ENCODE measurements around the gene TASOR2. TPM values are rescaled to one million over a fixed set of nuclear protein-coding genes. Genes with fewer than 3 reads are reported as not detected.

TASOR2 gene
- total RNA-seq, 1 experiment from 2014 or later: 67.3 TPM

DNA sequence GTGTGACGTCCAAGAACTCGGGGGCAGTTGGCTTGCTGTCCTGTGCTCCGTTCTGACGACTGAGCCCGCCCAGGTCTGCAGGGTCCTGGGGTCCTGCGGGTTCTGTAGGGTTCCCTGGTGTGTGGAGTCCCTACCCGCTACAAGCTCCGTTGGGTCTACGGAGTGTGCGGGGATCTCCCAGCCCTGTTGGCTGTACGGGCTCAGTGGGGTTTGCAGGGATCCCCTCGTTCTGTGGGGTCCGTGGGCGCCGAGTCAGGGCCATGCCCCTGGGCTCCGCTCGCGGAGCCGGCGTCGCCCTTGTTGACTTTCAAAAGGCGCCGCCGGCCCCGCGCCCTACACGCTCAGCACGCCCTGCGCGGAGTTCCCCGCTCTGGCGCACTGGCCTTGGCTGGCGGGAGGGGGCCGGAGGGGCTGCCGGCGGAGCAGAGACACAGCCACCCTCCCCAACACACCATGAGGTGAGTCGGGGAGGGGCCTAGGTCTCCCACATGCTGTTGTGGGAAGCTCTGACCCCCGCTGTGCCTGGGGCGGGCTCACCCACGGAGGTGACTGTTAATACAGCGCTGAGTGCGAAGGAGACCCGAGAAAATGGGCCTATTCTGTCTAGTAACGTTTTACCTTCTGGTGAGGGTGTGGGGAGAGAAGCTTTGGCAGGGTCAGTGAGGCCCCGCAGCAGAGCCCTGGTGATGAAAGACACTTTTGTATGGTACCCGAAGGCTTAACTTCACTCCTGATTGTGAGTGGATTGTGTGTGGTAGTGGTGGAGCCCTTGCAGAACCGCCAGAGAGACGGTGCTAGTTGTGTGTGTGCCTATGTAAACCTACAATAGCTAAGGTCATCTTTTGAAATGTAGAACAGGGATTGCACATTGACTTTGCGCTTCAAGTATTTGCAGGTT, 8.1 kb downstream of the TASOR2 start (continued):
- TF ChIP-seq, protein P1, sequence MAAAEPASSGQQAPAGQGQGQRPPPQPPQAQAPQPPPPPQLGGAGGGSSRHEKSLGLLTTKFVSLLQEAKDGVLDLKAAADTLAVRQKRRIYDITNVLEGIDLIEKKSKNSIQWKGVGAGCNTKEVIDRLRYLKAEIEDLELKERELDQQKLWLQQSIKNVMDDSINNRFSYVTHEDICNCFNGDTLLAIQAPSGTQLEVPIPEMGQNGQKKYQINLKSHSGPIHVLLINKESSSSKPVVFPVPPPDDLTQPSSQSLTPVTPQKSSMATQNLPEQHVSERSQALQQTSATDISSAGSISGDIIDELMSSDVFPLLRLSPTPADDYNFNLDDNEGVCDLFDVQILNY (CRISPR knock-in tag; IDR thresholded peaks at IDR 0.05): 0 out of 2 replicates have a peak, but pooled peaks have one; percentile 51
- TF ChIP-seq NR1H2 (CRISPR knock-in tag; IDR thresholded peaks at IDR 0.05) (no peak), ETV6 (CRISPR knock-in tag; IDR thresholded peaks at IDR 0.05) (no peak), SMAD3 (CRISPR knock-in tag; IDR thresholded peaks at IDR 0.05; ENCODE audit: borderline replicate concordance) (no peak), NFE2L1 (CRISPR knock-in tag; IDR thresholded peaks at IDR 0.05) (no peak), ZNF671 (CRISPR knock-in tag; IDR thresholded peaks at IDR 0.05) (no peak), SP1 (CRISPR knock-in tag; conservative IDR thresholded peaks at IDR 0.05) (peak; percentile 27; the same call in 1 of the 2 replicates), ZNF396 (CRISPR knock-in tag; IDR thresholded peaks at IDR 0.05; ENCODE audit: borderline replicate concordance) (no peak)
- TF ChIP-seq, protein P2, sequence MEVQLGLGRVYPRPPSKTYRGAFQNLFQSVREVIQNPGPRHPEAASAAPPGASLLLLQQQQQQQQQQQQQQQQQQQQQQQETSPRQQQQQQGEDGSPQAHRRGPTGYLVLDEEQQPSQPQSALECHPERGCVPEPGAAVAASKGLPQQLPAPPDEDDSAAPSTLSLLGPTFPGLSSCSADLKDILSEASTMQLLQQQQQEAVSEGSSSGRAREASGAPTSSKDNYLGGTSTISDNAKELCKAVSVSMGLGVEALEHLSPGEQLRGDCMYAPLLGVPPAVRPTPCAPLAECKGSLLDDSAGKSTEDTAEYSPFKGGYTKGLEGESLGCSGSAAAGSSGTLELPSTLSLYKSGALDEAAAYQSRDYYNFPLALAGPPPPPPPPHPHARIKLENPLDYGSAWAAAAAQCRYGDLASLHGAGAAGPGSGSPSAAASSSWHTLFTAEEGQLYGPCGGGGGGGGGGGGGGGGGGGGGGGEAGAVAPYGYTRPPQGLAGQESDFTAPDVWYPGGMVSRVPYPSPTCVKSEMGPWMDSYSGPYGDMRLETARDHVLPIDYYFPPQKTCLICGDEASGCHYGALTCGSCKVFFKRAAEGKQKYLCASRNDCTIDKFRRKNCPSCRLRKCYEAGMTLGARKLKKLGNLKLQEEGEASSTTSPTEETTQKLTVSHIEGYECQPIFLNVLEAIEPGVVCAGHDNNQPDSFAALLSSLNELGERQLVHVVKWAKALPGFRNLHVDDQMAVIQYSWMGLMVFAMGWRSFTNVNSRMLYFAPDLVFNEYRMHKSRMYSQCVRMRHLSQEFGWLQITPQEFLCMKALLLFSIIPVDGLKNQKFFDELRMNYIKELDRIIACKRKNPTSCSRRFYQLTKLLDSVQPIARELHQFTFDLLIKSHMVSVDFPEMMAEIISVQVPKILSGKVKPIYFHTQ (CRISPR knock-in tag; IDR thresholded peaks at IDR 0.05): no peak
- TF ChIP-seq, protein P3, sequence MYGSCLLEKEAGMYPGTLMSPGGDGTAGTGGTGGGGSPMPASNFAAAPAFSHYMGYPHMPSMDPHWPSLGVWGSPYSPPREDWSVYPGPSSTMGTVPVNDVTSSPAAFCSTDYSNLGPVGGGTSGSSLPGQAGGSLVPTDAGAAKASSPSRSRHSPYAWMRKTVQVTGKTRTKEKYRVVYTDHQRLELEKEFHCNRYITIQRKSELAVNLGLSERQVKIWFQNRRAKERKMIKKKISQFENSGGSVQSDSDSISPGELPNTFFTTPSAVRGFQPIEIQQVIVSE (CRISPR knock-in tag; IDR thresholded peaks at IDR 0.05; ENCODE audit: borderline replicate concordance): no peak
- TF ChIP-seq, protein P4, sequence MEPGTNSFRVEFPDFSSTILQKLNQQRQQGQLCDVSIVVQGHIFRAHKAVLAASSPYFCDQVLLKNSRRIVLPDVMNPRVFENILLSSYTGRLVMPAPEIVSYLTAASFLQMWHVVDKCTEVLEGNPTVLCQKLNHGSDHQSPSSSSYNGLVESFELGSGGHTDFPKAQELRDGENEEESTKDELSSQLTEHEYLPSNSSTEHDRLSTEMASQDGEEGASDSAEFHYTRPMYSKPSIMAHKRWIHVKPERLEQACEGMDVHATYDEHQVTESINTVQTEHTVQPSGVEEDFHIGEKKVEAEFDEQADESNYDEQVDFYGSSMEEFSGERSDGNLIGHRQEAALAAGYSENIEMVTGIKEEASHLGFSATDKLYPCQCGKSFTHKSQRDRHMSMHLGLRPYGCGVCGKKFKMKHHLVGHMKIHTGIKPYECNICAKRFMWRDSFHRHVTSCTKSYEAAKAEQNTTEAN (CRISPR knock-in tag; IDR thresholded peaks at IDR 0.05): no peak

DNA sequence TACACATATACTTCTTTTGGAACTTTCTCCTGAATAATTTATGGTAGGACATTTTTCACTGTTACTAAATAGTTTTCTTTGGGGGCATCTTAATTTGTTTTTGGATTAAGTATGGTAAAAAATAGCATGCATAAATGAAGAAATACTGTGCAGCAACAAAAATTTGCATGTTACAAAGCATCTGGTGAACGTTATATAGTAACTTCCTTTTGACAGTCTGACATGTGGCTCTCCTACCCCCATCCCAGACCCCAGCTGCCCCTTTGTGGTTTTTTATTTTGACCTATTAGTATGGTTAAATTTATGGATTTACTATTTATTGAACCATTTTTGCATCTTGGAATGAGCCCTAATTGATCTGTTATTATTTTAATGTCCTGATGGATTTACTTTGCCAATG, 9.9 kb downstream of the TASOR2 start:
- no peak for TF ChIP-seq FOXK1 (CRISPR knock-in tag; IDR thresholded peaks at IDR 0.05)
- no peak for TF ChIP-seq PRRX2 (CRISPR knock-in tag; IDR thresholded peaks at IDR 0.05)
- no peak for TF ChIP-seq ZBTB21 (CRISPR knock-in tag; IDR thresholded peaks at IDR 0.05; ENCODE audit: borderline replicate concordance)
- TF ChIP-seq CBFB (CRISPR knock-in tag; IDR thresholded peaks at IDR 0.05; ENCODE audit: low read depth): no peak
- TF ChIP-seq, protein P5, sequence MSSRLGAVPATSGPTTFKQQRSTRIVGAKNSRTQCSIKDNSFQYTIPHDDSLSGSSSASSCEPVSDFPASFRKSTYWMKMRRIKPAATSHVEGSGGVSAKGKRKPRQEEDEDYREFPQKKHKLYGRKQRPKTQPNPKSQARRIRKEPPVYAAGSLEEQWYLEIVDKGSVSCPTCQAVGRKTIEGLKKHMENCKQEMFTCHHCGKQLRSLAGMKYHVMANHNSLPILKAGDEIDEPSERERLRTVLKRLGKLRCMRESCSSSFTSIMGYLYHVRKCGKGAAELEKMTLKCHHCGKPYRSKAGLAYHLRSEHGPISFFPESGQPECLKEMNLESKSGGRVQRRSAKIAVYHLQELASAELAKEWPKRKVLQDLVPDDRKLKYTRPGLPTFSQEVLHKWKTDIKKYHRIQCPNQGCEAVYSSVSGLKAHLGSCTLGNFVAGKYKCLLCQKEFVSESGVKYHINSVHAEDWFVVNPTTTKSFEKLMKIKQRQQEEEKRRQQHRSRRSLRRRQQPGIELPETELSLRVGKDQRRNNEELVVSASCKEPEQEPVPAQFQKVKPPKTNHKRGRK (CRISPR knock-in tag; IDR thresholded peaks at IDR 0.05; ENCODE audit: borderline replicate concordance): no peak
- TF ChIP-seq ZNF232 (CRISPR knock-in tag; IDR thresholded peaks at IDR 0.05): no peak
- no peak for TF ChIP-seq TEAD4 (CRISPR knock-in tag; IDR thresholded peaks at IDR 0.05)
- TF ChIP-seq, protein P6, sequence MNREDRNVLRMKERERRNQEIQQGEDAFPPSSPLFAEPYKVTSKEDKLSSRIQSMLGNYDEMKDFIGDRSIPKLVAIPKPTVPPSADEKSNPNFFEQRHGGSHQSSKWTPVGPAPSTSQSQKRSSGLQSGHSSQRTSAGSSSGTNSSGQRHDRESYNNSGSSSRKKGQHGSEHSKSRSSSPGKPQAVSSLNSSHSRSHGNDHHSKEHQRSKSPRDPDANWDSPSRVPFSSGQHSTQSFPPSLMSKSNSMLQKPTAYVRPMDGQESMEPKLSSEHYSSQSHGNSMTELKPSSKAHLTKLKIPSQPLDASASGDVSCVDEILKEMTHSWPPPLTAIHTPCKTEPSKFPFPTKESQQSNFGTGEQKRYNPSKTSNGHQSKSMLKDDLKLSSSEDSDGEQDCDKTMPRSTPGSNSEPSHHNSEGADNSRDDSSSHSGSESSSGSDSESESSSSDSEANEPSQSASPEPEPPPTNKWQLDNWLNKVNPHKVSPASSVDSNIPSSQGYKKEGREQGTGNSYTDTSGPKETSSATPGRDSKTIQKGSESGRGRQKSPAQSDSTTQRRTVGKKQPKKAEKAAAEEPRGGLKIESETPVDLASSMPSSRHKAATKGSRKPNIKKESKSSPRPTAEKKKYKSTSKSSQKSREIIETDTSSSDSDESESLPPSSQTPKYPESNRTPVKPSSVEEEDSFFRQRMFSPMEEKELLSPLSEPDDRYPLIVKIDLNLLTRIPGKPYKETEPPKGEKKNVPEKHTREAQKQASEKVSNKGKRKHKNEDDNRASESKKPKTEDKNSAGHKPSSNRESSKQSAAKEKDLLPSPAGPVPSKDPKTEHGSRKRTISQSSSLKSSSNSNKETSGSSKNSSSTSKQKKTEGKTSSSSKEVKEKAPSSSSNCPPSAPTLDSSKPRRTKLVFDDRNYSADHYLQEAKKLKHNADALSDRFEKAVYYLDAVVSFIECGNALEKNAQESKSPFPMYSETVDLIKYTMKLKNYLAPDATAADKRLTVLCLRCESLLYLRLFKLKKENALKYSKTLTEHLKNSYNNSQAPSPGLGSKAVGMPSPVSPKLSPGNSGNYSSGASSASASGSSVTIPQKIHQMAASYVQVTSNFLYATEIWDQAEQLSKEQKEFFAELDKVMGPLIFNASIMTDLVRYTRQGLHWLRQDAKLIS (CRISPR knock-in tag; IDR thresholded peaks at IDR 0.05; ENCODE audit: borderline replicate concordance): no peak
- TF ChIP-seq, protein P7, sequence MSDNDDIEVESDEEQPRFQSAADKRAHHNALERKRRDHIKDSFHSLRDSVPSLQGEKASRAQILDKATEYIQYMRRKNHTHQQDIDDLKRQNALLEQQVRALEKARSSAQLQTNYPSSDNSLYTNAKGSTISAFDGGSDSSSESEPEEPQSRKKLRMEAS (CRISPR knock-in tag; IDR thresholded peaks at IDR 0.05): no peak
- no peak for TF ChIP-seq ZNF317 (CRISPR knock-in tag; IDR thresholded peaks at IDR 0.05; ENCODE audit: borderline replicate concordance, low read depth)
- TF ChIP-seq HMGA2 (CRISPR knock-in tag; IDR thresholded peaks at IDR 0.05): no peak
- no peak for TF ChIP-seq EMX1 (CRISPR knock-in tag; IDR thresholded peaks at IDR 0.05)
- TF ChIP-seq, protein P1 (CRISPR knock-in tag; IDR thresholded peaks at IDR 0.05): no peak
- TF ChIP-seq ELF4 (CRISPR knock-in tag; IDR thresholded peaks at IDR 0.05; ENCODE audit: low read depth): no peak
- no peaks in the 10 kb centered on the region for H3K27me3 Mint-ChIP-seq (ENCODE audit: low read depth)
- no peaks in the 10 kb centered on the region for H3K36me3 Mint-ChIP-seq
- no peak overlapping the region for H3K4me3 Mint-ChIP-seq
- ChIA-PET POLR2A (no interaction called here), CTCF (no interaction called here)
- H3K4me1 Mint-ChIP-seq: peaks cover 65% of the 10 kb centered on the region
- H3K9me3 Mint-ChIP-seq: no peaks in the 10 kb centered on the region
- DNase-seq (ENCODE audit: low spot score) (no peak), ATAC-seq (no peak)
- H3K27ac Mint-ChIP-seq: no peak overlapping the region

Measured in WTC11 (cell line).